B cell (primary cell): ENCODE results near the gene SSPN. TPM values are rescaled to one million over a fixed set of nuclear protein-coding genes. Genes with fewer than 3 reads are reported as not detected.

ENCODE experiments used
- ATAC-seq: fragments of 200-7000 bp; cut with Tn5 transposase; one replicate; pipeline ENCODE4 v1.10.0; 2021; ENCODE audit warnings: low read depth, mild to moderate bottlenecking, moderate number of reproducible peaks, moderate library complexity
- CTCF ChIA-PET: fragments of 350-600 bp; sonication (Branson Sonifier 250); formaldehyde crosslinking; loops from one replicate; lab custom pipeline; 2021; ENCODE audit warnings: antibody characterized with exemption, inconsistent platforms; lab: Charles Lee
- POLR2A ChIA-PET: fragments of 350-600 bp; sonication (Branson Sonifier 250); formaldehyde crosslinking; loops from one replicate; lab custom pipeline; 2021; ENCODE audit warnings: antibody characterized with exemption; lab: Charles Lee
- DNase-seq: peaks from one replicate; pipeline ENCODE4 v3.0.0; 2013
- H2AFZ ChIP-seq: 2 replicates; pipeline ENCODE4 v1.6.1; 2012; ENCODE audit warnings: mild to moderate bottlenecking, low read depth, low read length; ENCODE audit not compliant: insufficient read depth, poor library complexity, severe bottlenecking
- H3K27ac ChIP-seq, 2 donors: 1 replicate in 1 of 2; 2 replicates in 1 of 2; pipeline ENCODE4 v1.5.1; 2012 to 2013; ENCODE audit warnings: low read length in 2 of 2, mild to moderate bottlenecking in 2 of 2, moderate library complexity in 1 of 2
- H3K27me3 ChIP-seq, 4 experiments: fragments of 200-600 bp in 1 of 4; sonication (generic) in 1 of 4; replicated peaks in 1 of 4; 1 replicate in 2 of 4; 2 replicates in 2 of 4; pipeline versions ENCODE4 v1.6.1 to v1.7.0; 2013 to 2016; ENCODE audit warnings: low read length in 3 of 4, mild to moderate bottlenecking in 2 of 4, mixed read lengths in 1 of 4, moderate library complexity in 1 of 4; ENCODE audit not compliant: insufficient read depth in 4 of 4, control insufficient read depth in 3 of 4; ENCODE audit errors: control extremely low read depth in 1 of 4
- H3K36me3 ChIP-seq, 2 experiments: replicated peaks in 1 of 2; 1 replicate in 1 of 2; 2 replicates in 1 of 2; pipeline versions ENCODE4 v1.6.1 to v1.7.1; 2013; ENCODE audit warnings: low read length in 1 of 2; ENCODE audit not compliant: insufficient read depth in 2 of 2, control insufficient read depth in 1 of 2; ENCODE audit errors: control extremely low read depth in 1 of 2, extremely low read depth in 1 of 2
- H3K4me1 ChIP-seq, 2 donors: fragments of 200-600 bp in 1 of 2; sonication (generic) in 1 of 2; 1 replicate in 1 of 2; 2 replicates in 1 of 2; pipeline versions ENCODE4 v1.5.1 to v1.6.1; 2013 to 2017; ENCODE audit warnings: low read length in 2 of 2; ENCODE audit not compliant: control insufficient read depth in 2 of 2, insufficient read depth in 2 of 2
- H3K4me2 ChIP-seq: replicated peaks from 2 replicates; pipeline ENCODE3; 2012; ENCODE audit warnings: mild to moderate bottlenecking, low read depth, low read length; ENCODE audit not compliant: poor library complexity, severe bottlenecking
- H3K4me3 ChIP-seq, 5 experiments: fragments of 200-600 bp in 1 of 5; sonication (generic) in 1 of 5; 1 replicate in 3 of 5; 2 replicates in 2 of 5; pipeline versions ENCODE4 v1.5.1 to v1.7.0; 2011 to 2016; ENCODE audit warnings: low read length in 4 of 5, mild to moderate bottlenecking in 4 of 5, low read depth in 2 of 5, control low read depth in 1 of 5, moderate library complexity in 1 of 5; ENCODE audit not compliant: insufficient read depth in 1 of 5; ENCODE audit errors: control extremely low read depth in 1 of 5, extremely low read depth in 1 of 5
- H3K79me2 ChIP-seq: fragments of 200-600 bp; sonication (generic); one replicate; pipeline ENCODE4 v1.6.0; 2016; ENCODE audit warnings: low read length; ENCODE audit not compliant: control insufficient read depth, insufficient read depth
- H3K9ac ChIP-seq: fragments of 200-600 bp; sonication (generic); 2 replicates; pipeline ENCODE4 v1.6.1; 2017; ENCODE audit warnings: mild to moderate bottlenecking, low read length, moderate library complexity
- H3K9me3 ChIP-seq, 3 donors: one replicate each; pipeline versions ENCODE4 v1.6.1 to v1.7.1; 2013; ENCODE audit warnings: low read length in 2 of 3; ENCODE audit not compliant: control insufficient read depth in 2 of 3, insufficient read depth in 1 of 3; ENCODE audit errors: control extremely low read depth in 1 of 3
- H4K20me1 ChIP-seq: 2 replicates; pipeline ENCODE4 v1.6.0; 2012; ENCODE audit warnings: mild to moderate bottlenecking, low read length; ENCODE audit not compliant: insufficient read depth, control insufficient read depth, poor library complexity, severe bottlenecking
- H3K27ac Mint-ChIP-seq: one replicate; pipeline ENCODE4 v1.8.0; 2021; ENCODE audit warnings: mixed read lengths
- H3K27me3 Mint-ChIP-seq: one replicate; pipeline ENCODE4 v1.8.0; 2021; ENCODE audit warnings: mixed read lengths
- H3K4me1 Mint-ChIP-seq: one replicate; pipeline ENCODE4 v1.8.0; 2021; ENCODE audit warnings: mixed read lengths
- H3K4me3 Mint-ChIP-seq: one replicate; pipeline ENCODE4 v1.8.0; 2021; ENCODE audit warnings: mixed read lengths
- H3K9me3 Mint-ChIP-seq: one replicate; pipeline ENCODE4 v1.8.0; 2022; ENCODE audit warnings: mixed read lengths; ENCODE audit not compliant: insufficient read depth
- CTCF ChIP-seq: fragments of 200-600 bp; IDR thresholded peaks from one replicate; pipeline ENCODE4 v1.8.0; 2022; ENCODE audit warnings: antibody characterized with exemption, mild to moderate bottlenecking
- EZH2 ChIP-seq: IDR thresholded peaks from 2 replicates; pipeline ENCODE4 v1.6.1; 2012; ENCODE audit warnings: borderline replicate concordance, low read depth, mild to moderate bottlenecking, moderate library complexity, low read length; ENCODE audit not compliant: insufficient read depth, poor library complexity, severe bottlenecking
- WGBS: methylation state at CpG from one replicate; pipeline ENCODE4 v1.1.5; 2013; ENCODE audit warnings: missing lambda C conversion rate; ENCODE audit not compliant: insufficient coverage; 5-methylcytosine and 5-hydroxymethylcytosine counted together
- intact Hi-C: fragments of 100-400 bp; cut with micrococcal nuclease; formaldehyde crosslinking; loops from one replicate; pipeline ENCODE4 v1.10.0; 2022
- polyA plus RNA-seq: library from polyadenylated mRNA; depleted of rRNA; stranded (reverse); fragments of >200 nt; gene quantifications from 2 replicates; pipeline ENCODE4 v1.2.3, GENCODE V29; 2012
- total RNA-seq, 2 donors: library from RNA; stranded (reverse); fragments of 120-200 nt in 1 of 2; gene quantifications; 1 replicate in 1 of 2; 2 replicates in 1 of 2; pipeline versions ENCODE4 v1.2.3 to v1.2.4, GENCODE V29; 2013 to 2022

The SSPN gene
- total and polyA plus RNA-seq, 2 donors (not counting 1 experiment from before 2014, with no cell fraction given): 18.3 to 19.6 TPM

GRCh38 chr12:26238341-26239121 is 43.2 kb downstream of the SSPN start:
- Histone ChIP-seq H3K4me1 (no peaks in the 10 kb centered on the region), H3K4me2 (no peak overlapping the region), H3K79me2 (no peaks in the 10 kb centered on the region), H4K20me1 (no peaks in the 10 kb centered on the region), H3K9ac (no peak overlapping the region), H3K36me3 (no peaks in the 10 kb centered on the region), H3K27me3 (no peaks in the 10 kb centered on the region), H3K9me3 (no peaks in the 10 kb centered on the region), H3K4me3 (no peak overlapping the region), H3K27ac (no peak overlapping the region), H2AFZ (no peak overlapping the region)
- no peak for TF ChIP-seq EZH2
- TF ChIP-seq CTCF: no peak
- WGBS: 97% methylated on average over 4 of the region's 4 CpGs
- ChIA-PET CTCF (no interaction called here), POLR2A (no interaction called here)
- intact Hi-C loops: no loop called here
- ATAC-seq (no peak), DNase-seq (no peak)
- H3K4me3 Mint-ChIP-seq: no peak overlapping the region
- H3K27me3 Mint-ChIP-seq: no peaks in the 10 kb centered on the region
- no peaks in the 10 kb centered on the region for H3K9me3 Mint-ChIP-seq
- no peaks in the 10 kb centered on the region for H3K4me1 Mint-ChIP-seq
- H3K27ac Mint-ChIP-seq: no peak overlapping the region

- no peaks in the 10 kb centered on the region for H3K27me3 Mint-ChIP-seq
- Histone ChIP-seq H3K4me1 (no peaks in the 10 kb centered on the region), H3K36me3 (no peaks in the 10 kb centered on the region), H4K20me1 (no peaks in the 10 kb centered on the region), H3K4me2 (no peak overlapping the region), H3K4me3 (no peak overlapping the region), H3K79me2 (no peaks in the 10 kb centered on the region), H3K27ac (no peak overlapping the region), H3K9me3 (no peaks in the 10 kb centered on the region), H3K9ac (no peak overlapping the region), H3K27me3 (no peaks in the 10 kb centered on the region), H2AFZ (no peak overlapping the region)
- ATAC-seq: no peak
- ChIA-PET CTCF (no interaction called here), POLR2A (no interaction called here)
- no peak overlapping the region for H3K4me3 Mint-ChIP-seq
- H3K9me3 Mint-ChIP-seq: no peaks in the 10 kb centered on the region
- intact Hi-C loops: no loop called here
- TF ChIP-seq CTCF (no peak), EZH2 (no peak)
- no peaks in the 10 kb centered on the region for H3K4me1 Mint-ChIP-seq
- no peak overlapping the region for H3K27ac Mint-ChIP-seq
- DNase-seq: no peak
- 98% methylated on average over 4 of the region's 5 CpGs for WGBS
Observed at GRCh38 chr12:26239122-26239851, 43.9 kb downstream of the SSPN start.
